GM12892 (cell line): ENCODE data around the gene SLC35F1.
"Not testable (repeated sequence)": the region's sequence is repeated elsewhere in the genome, so short reads cannot be mapped to it uniquely, and the experiment has no call there.

Experiments
- POLR2A ChIP-seq: IDR thresholded peaks from 2 replicates; pipeline ENCODE4 v1.6.1; 2011; ENCODE audit warnings: low read depth, low read length, control low read depth
- POLR2AphosphoS5 ChIP-seq: IDR thresholded peaks from 2 replicates; pipeline ENCODE4 v1.6.1; 2011; ENCODE audit warnings: low read depth, low read length, control low read depth
- TAF1 ChIP-seq: IDR thresholded peaks from 2 replicates; pipeline ENCODE4 v1.6.1; 2011; ENCODE audit warnings: low read depth, mild to moderate bottlenecking, control low read depth, low read length, borderline replicate concordance

DNA sequence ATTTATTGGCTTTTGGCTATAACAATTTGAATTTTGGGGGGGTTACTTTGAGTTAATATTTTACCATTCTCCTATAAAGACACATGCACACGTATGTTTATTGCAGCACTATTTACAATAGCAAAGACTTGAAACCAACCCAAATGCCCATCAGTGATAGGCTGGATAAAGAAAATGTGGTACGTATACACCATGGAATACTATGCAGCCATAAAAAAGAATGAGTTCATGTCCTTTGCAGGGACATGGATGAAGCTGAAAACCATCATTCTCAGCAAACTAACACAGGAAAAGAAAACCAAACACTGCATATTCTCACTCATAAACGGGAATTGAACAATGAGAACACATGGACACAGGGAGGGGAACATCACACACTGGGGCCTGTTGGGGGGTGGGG lies 130.4 kb downstream of the SLC35F1 start:
- not testable (repeated sequence) for TF ChIP-seq POLR2A, POLR2AphosphoS5, TAF1
